Stimulated activated CD4-positive, alpha-beta T cell treated with anti-CD3 and anti-CD28 coated beads, TNF-alpha, amount 100 ng/mL, for 24 hours (primary cell): Measurements from ENCODE around the gene EVA1C.
"Not testable (repeated sequence)": the region's sequence is repeated elsewhere in the genome, so short reads cannot be mapped to it uniquely, and the experiment has no call there.

Experiments used
- DNase-seq, 3 experiments: peaks; one replicate each; pipeline ENCODE4 v3.0.0-alpha.2; 2020; ENCODE audit warnings: low read depth in 3 of 3

The EVA1C gene

GRCh38 chr21:32390537-32391224, 21.8 kb upstream of the EVA1C start:
- not testable (repeated sequence) for DNase-seq

- DNase-seq = no peak
Measured at GRCh38 chr21:32391755-32392154, 20.8 kb upstream of the EVA1C start.

GRCh38 chr21:32392299-32392879, 20.1 kb upstream of the EVA1C start:
- no peak for DNase-seq

- DNase-seq = peak; percentile 90 to 96 (median 94)
Measured at GRCh38 chr21:32392880-32393676, 19.4 kb upstream of the EVA1C start, which contains the start of gene URB1. URB1 (minus strand) TSS chr21:32393012; CDS start chr21:32392910, 102 bp downstream.

GRCh38 chr21:32393677-32394001, 18.9 kb upstream of the EVA1C start:
- no peak for DNase-seq

- DNase-seq = peak; percentile 16 to 43 (median 31)
Measured at GRCh38 chr21:32403201-32403777, 9.2 kb upstream of the EVA1C start.

- DNase-seq = no peak
Measured at GRCh38 chr21:32406405-32406804, 6.1 kb upstream of the EVA1C start.

- no peak for DNase-seq
Measured at GRCh38 chr21:32410291-32410690, 2.2 kb upstream of the EVA1C start.

- no peak for DNase-seq
Measured at GRCh38 chr21:32410916-32411315, 1.6 kb upstream of the EVA1C start.

- DNase-seq = peak; percentile 36 to 74 (median 42)
Measured at GRCh38 chr21:32411350-32412161, 950 bp upstream of the EVA1C start.

- peak in 1 of 3 experiments; percentile 11 for DNase-seq
Measured at GRCh38 chr21:32413015-32413504, 554 bp downstream of the EVA1C start.

GRCh38 chr21:32413697-32414578, 1.4 kb downstream of the EVA1C start:
- no peak for DNase-seq

- DNase-seq = no peak
Measured at GRCh38 chr21:32414579-32415358, 2.3 kb downstream of the EVA1C start.

- DNase-seq = no peak
Measured at GRCh38 chr21:32415451-32416398, 3.2 kb downstream of the EVA1C start.

GRCh38 chr21:32418146-32418545, 5.6 kb downstream of the EVA1C start:
- no peak for DNase-seq

GRCh38 chr21:32422064-32422463, 9.6 kb downstream of the EVA1C start:
- no peak for DNase-seq

- no peak for DNase-seq
Measured at GRCh38 chr21:32423320-32424190, 11.0 kb downstream of the EVA1C start.

GRCh38 chr21:32424191-32424535, 11.7 kb downstream of the EVA1C start:
- no peak for DNase-seq
